K562 (cell line): ENCODE measurements around the gene TMCO2. TPM values are rescaled to one million over a fixed set of nuclear protein-coding genes. Genes with fewer than 3 reads are reported as not detected.
A peak's percentile ranks its signal among the peaks of the same experiment; 100 is the strongest.

Experiments
- ETS2 ChIP-seq: IDR thresholded peaks from 2 replicates; pipeline ENCODE4 v1.6.1; 2016; ENCODE audit warnings: borderline replicate concordance, missing genetic modification characterization, mild to moderate bottlenecking, moderate library complexity, missing compliant biosample characterization; ENCODE audit not compliant: poor library complexity, severe bottlenecking
- FOXM1 ChIP-seq, 2 experiments: fragments of 450-650 bp in 1 of 2; sonication (generic) in 1 of 2; formaldehyde crosslinking in 1 of 2; IDR thresholded peaks; 2 replicates each; pipeline versions ENCODE4 v1.6.1 to v1.9.0; 2017 to 2022; ENCODE audit warnings: low read depth in 2 of 2, mild to moderate bottlenecking in 2 of 2, missing genetic modification reagents in 1 of 2, moderate library complexity in 1 of 2
- GABPB1 ChIP-seq: sonication (generic); formaldehyde crosslinking; IDR thresholded peaks from 2 replicates; pipeline ENCODE4 v1.8.0; 2022; ENCODE audit warnings: mild to moderate bottlenecking, missing genetic modification reagents
- GTF2A2 ChIP-seq: IDR thresholded peaks from 2 replicates; pipeline ENCODE4 v1.6.1; 2016; ENCODE audit warnings: mild to moderate bottlenecking, missing genetic modification characterization, missing compliant biosample characterization
- KLF1 ChIP-seq: fragments of 450-650 bp; IDR thresholded peaks from 2 replicates; pipeline ENCODE4 v1.6.1; 2016; ENCODE audit warnings: missing genetic modification characterization, missing compliant biosample characterization
- KLF10 ChIP-seq: fragments of 250-450 bp; sonication (Bioruptor Pico); IDR thresholded peaks from 2 replicates; pipeline ENCODE4 v1.6.1; 2021; ENCODE audit warnings: matching md5 sums
- MED1 ChIP-seq: sonication (generic); formaldehyde crosslinking; IDR thresholded peaks from 2 replicates; pipeline ENCODE4 v1.8.1; 2023; ENCODE audit warnings: missing genetic modification reagents, borderline replicate concordance
- NFIC ChIP-seq: fragments of 450-650 bp; IDR thresholded peaks from 2 replicates; pipeline ENCODE4 v1.6.1; 2017; ENCODE audit warnings: mild to moderate bottlenecking, inconsistent platforms
- PML ChIP-seq: IDR thresholded peaks from 2 replicates; pipeline ENCODE4 v1.6.1; 2012; ENCODE audit warnings: low read length, inconsistent platforms
- RCOR1 ChIP-seq, 2 experiments: IDR thresholded peaks; 2 replicates each; pipeline ENCODE4 v1.6.1; 2012; ENCODE audit warnings: low read depth in 2 of 2, low read length in 2 of 2, borderline replicate concordance in 1 of 2, improper control_type of control experiment in 1 of 2
- SOX6 ChIP-seq: fragments of 450-650 bp; IDR thresholded peaks from 2 replicates; pipeline ENCODE4 v1.6.1; 2014; ENCODE audit warnings: mild to moderate bottlenecking
- TBL1XR1 ChIP-seq, 2 experiments: IDR thresholded peaks; 2 replicates each; pipeline ENCODE4 v1.6.1; 2012; ENCODE audit warnings: improper control_type of control experiment in 2 of 2, low read length in 2 of 2, mild to moderate bottlenecking in 1 of 2
- TCF7 ChIP-seq: sonication (generic); IDR thresholded peaks from 2 replicates; pipeline ENCODE4 v1.6.1; 2016; ENCODE audit warnings: antibody characterized with exemption, borderline replicate concordance
- polyA plus RNA-seq, 8 experiments: library from polyadenylated mRNA; depleted of rRNA in 4 of 8; stranded (reverse) in 5 of 8; unstranded in 3 of 8; fragments of >200 nt; fragmentation: Nextera tagmentation in 2 of 8; fragmentation: Illumina TruSeq in 1 of 8; extraction: Ambion mirVana in 2 of 8; extraction: Trizol in 1 of 8; gene quantifications; 2 replicates each; pipeline versions ENCODE4 v1.2.1 to v1.2.3, GENCODE V29; 2011 to 2014; ENCODE audit warnings: inconsistent platforms in 1 of 8, missing spikeins in 1 of 8
- total RNA-seq, 7 experiments: library from RNA; depleted of rRNA in 6 of 7; stranded (reverse); fragments of >200 nt in 6 of 7; fragmentation: Illumina TruSeq in 2 of 7; extraction: Trizol in 2 of 7; gene quantifications; 2 replicates each; pipeline versions ENCODE4 v1.2.1 to v1.2.3, GENCODE V29; 2011 to 2021; ENCODE audit warnings: low replicate concordance in 1 of 7
- TF ChIP-seq, protein P1 (sequence below): fragments of 250-450 bp; sonication (Bioruptor Pico); IDR thresholded peaks from 2 replicates; pipeline ENCODE4 v1.4.0; 2020; ENCODE audit warnings: mild to moderate bottlenecking, moderate library complexity
- TF ChIP-seq, protein P2 (sequence below), 2 experiments: fragments of 150-350 bp in 1 of 2; IDR thresholded peaks; 2 replicates each; pipeline ENCODE4 v1.6.1; 2012 to 2016; ENCODE audit warnings: low read depth in 2 of 2, low read length in 2 of 2, mild to moderate bottlenecking in 1 of 2, moderate library complexity in 1 of 2
- TF ChIP-seq, protein P3 (sequence below): fragments of 250-450 bp; sonication (Bioruptor Pico); IDR thresholded peaks from 2 replicates; pipeline ENCODE4 v1.8.0; 2022; ENCODE audit warnings: moderate library complexity, mild to moderate bottlenecking, inconsistent platforms
- TF ChIP-seq, protein P4 (sequence below): fragments of 450-650 bp; formaldehyde crosslinking; conservative IDR thresholded peaks from 2 replicates; pipeline ENCODE4 v1.4.0; 2022; ENCODE audit warnings: mild to moderate bottlenecking, missing genetic modification characterization

The TMCO2 gene
- total and polyA plus RNA-seq, 9 of the 15 experiments (the other 6 are each of a cell fraction or from before 2014, with no cell fraction given) = not detected

DNA sequence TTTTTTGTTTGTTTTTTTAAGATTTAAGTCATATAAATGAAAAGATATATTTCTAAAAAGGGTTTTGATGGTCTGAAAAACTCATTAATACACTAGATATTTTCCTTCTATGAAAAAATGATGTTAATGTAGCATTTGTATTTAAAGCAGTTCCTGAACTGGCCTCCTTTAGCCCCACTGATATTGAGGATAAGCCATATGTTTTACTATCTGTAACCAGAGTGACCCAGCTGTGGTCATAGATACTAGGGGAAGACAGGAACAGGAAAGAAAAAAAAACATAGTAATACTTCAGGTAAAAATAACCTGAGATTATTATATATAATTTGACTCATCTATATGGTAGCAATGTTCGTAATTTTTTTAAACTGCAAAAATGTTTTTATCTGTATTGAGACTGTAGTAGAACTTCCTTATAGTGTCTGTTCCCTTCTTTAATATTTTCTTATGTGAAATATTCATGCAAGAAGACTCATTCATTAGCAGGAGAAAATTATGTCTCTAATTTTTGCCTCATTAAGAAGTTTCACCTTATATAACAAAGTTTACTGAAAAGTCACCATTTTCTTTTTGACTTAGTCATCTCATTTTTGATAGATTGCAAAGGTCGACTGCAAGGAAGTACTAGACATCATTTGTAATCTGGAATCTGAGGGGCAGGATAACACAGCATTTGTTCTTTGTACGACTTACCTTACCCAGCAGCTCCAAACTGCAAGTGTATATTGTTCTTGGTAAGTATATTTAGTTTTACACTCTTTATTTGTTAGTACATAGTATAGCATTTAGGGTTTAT lies 25.6 kb upstream of the TMCO2 start (continued):
- TF ChIP-seq, protein P1, sequence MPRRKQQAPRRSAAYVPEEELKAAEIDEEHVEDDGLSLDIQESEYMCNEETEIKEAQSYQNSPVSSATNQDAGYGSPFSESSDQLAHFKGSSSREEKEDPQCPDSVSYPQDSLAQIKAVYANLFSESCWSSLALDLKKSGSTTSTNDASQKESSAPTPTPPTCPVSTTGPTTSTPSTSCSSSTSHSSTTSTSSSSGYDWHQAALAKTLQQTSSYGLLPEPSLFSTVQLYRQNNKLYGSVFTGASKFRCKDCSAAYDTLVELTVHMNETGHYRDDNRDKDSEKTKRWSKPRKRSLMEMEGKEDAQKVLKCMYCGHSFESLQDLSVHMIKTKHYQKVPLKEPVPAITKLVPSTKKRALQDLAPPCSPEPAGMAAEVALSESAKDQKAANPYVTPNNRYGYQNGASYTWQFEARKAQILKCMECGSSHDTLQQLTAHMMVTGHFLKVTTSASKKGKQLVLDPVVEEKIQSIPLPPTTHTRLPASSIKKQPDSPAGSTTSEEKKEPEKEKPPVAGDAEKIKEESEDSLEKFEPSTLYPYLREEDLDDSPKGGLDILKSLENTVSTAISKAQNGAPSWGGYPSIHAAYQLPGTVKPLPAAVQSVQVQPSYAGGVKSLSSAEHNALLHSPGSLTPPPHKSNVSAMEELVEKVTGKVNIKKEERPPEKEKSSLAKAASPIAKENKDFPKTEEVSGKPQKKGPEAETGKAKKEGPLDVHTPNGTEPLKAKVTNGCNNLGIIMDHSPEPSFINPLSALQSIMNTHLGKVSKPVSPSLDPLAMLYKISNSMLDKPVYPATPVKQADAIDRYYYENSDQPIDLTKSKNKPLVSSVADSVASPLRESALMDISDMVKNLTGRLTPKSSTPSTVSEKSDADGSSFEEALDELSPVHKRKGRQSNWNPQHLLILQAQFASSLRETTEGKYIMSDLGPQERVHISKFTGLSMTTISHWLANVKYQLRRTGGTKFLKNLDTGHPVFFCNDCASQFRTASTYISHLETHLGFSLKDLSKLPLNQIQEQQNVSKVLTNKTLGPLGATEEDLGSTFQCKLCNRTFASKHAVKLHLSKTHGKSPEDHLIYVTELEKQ (CRISPR knock-in tag) = no peak
- TF ChIP-seq ETS2 (tag) (no peak), NFIC (peak; percentile 67), TBL1XR1 (IDR thresholded peaks at IDR 0.05; ENCODE audit: low read length in 2 of 2) (peak in 1 of 2 experiments; percentile 69; a peak in 1 of 4 replicates), SOX6 (peak; percentile 45; the same call in 1 of the 2 replicates), KLF10 (CRISPR knock-in tag) (no peak), PML (peak; percentile 78), FOXM1 (IDR thresholded peaks at IDR 0.05; ENCODE audit: low read depth) (peak; percentile 74; the same call in 1 of the 2 replicates), FOXM1 (CRISPR knock-in tag; IDR thresholded peaks at IDR 0.05; ENCODE audit: low read depth) (no peak), GABPB1 (CRISPR knock-in tag) (no peak), KLF1 (tag) (no peak), MED1 (no peak), TCF7 (no peak), GTF2A2 (tag) (no peak), RCOR1 (IDR thresholded peaks at IDR 0.05; ENCODE audit: borderline replicate concordance in 1 of 2, low read depth in 2 of 2, low read length in 2 of 2) (peak in 1 of 2 experiments; percentile 82; a peak in 1 of 4 replicates)
- TF ChIP-seq, protein P2, sequence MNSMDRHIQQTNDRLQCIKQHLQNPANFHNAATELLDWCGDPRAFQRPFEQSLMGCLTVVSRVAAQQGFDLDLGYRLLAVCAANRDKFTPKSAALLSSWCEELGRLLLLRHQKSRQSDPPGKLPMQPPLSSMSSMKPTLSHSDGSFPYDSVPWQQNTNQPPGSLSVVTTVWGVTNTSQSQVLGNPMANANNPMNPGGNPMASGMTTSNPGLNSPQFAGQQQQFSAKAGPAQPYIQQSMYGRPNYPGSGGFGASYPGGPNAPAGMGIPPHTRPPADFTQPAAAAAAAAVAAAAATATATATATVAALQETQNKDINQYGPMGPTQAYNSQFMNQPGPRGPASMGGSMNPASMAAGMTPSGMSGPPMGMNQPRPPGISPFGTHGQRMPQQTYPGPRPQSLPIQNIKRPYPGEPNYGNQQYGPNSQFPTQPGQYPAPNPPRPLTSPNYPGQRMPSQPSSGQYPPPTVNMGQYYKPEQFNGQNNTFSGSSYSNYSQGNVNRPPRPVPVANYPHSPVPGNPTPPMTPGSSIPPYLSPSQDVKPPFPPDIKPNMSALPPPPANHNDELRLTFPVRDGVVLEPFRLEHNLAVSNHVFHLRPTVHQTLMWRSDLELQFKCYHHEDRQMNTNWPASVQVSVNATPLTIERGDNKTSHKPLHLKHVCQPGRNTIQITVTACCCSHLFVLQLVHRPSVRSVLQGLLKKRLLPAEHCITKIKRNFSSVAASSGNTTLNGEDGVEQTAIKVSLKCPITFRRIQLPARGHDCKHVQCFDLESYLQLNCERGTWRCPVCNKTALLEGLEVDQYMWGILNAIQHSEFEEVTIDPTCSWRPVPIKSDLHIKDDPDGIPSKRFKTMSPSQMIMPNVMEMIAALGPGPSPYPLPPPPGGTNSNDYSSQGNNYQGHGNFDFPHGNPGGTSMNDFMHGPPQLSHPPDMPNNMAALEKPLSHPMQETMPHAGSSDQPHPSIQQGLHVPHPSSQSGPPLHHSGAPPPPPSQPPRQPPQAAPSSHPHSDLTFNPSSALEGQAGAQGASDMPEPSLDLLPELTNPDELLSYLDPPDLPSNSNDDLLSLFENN (IDR thresholded peaks at IDR 0.05; ENCODE audit: low read depth in 2 of 2, low read length in 2 of 2) = 0 out of 4 replicates have a peak, but pooled peaks of 1 of the 2 experiments have one; percentile 47
- TF ChIP-seq, protein P3, sequence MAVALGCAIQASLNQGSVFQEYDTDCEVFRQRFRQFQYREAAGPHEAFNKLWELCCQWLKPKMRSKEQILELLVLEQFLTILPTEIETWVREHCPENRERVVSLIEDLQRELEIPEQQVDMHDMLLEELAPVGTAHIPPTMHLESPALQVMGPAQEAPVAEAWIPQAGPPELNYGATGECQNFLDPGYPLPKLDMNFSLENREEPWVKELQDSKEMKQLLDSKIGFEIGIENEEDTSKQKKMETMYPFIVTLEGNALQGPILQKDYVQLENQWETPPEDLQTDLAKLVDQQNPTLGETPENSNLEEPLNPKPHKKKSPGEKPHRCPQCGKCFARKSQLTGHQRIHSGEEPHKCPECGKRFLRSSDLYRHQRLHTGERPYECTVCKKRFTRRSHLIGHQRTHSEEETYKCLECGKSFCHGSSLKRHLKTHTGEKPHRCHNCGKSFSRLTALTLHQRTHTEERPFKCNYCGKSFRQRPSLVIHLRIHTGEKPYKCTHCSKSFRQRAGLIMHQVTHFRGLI (CRISPR knock-in tag) = no peak
- TF ChIP-seq, protein P4, sequence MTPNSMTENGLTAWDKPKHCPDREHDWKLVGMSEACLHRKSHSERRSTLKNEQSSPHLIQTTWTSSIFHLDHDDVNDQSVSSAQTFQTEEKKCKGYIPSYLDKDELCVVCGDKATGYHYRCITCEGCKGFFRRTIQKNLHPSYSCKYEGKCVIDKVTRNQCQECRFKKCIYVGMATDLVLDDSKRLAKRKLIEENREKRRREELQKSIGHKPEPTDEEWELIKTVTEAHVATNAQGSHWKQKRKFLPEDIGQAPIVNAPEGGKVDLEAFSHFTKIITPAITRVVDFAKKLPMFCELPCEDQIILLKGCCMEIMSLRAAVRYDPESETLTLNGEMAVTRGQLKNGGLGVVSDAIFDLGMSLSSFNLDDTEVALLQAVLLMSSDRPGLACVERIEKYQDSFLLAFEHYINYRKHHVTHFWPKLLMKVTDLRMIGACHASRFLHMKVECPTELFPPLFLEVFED (CRISPR knock-in tag) = no peak
